AG10803 (cell line): Measurements from ENCODE around the gene B3GNT8.
"Not testable (repeated sequence)": the region's sequence is repeated elsewhere in the genome, so short reads cannot be mapped to it uniquely, and the experiment has no call there.

Source experiments
- DNase-seq: peaks from one replicate; pipeline ENCODE4 v3.0.0; 2010; ENCODE audit warnings: low read depth
- H3K4me3 ChIP-seq: 2 replicates; pipeline ENCODE4 v1.5.1; 2011; ENCODE audit warnings: mild to moderate bottlenecking, low read length, control low read depth
- CTCF ChIP-seq: conservative IDR thresholded peaks from 2 replicates; pipeline ENCODE4 v1.5.1; 2011; ENCODE audit warnings: mild to moderate bottlenecking, low read length, control low read depth, inconsistent platforms

Gene B3GNT8

GRCh38 chr19:41426952-41427646 is at the start of gene B3GNT8:
Gene B3GNT8 (minus strand): TSS chr19:41427374. CDS start chr19:41426778, 596 bp downstream.
- peak within 1 kb of the TSS; percentile 65 for H3K4me3 ChIP-seq
- DNase-seq: peak; percentile 69
- TF ChIP-seq CTCF: no peak

GRCh38 chr19:41476583-41476982 is 49.4 kb upstream of the B3GNT8 start:
- TF ChIP-seq CTCF: no peak
- H3K4me3 ChIP-seq: no peak overlapping the region
- no peak for DNase-seq

GRCh38 chr19:41463257-41464256 is 36.4 kb upstream of the B3GNT8 start:
- H3K4me3 ChIP-seq, DNase-seq: not testable (repeated sequence)

- no peak for DNase-seq
- TF ChIP-seq CTCF: no peak
- H3K4me3 ChIP-seq: no peak overlapping the region
Measured at GRCh38 chr19:41462497-41462896, 35.3 kb upstream of the B3GNT8 start.

- no peak for TF ChIP-seq CTCF
- H3K4me3 ChIP-seq: no peak overlapping the region
- no peak for DNase-seq
Measured at GRCh38 chr19:41457241-41457640, 30.1 kb upstream of the B3GNT8 start.

GRCh38 chr19:41456342-41456918 is 29.3 kb upstream of the B3GNT8 start:
- peak; percentile 67 for DNase-seq
- no peak for TF ChIP-seq CTCF
- H3K4me3 ChIP-seq: no peak overlapping the region

GRCh38 chr19:41455936-41456335 is 28.8 kb upstream of the B3GNT8 start:
- DNase-seq: no peak
- H3K4me3 ChIP-seq: no peak overlapping the region
- TF ChIP-seq CTCF: no peak
